Measurements from ENCODE around the gene VILL. TPM values are rescaled to one million over a fixed set of nuclear protein-coding genes. Genes with fewer than 3 reads are reported as not detected.
"Not testable (repeated sequence)": the region's sequence is repeated elsewhere in the genome, so short reads cannot be mapped to it uniquely, and the experiment has no call there.

Gene VILL
- polyA plus RNA-seq, 1 of the 3 experiments (the other 2 are of a cell fraction) = 8.8 TPM

- WGBS (ENCODE audit: low lambda C conversion rate) = 52% methylated on average over 10 of the region's 13 CpGs
These were observed 60.5 kb downstream of the VILL start for GRCh38 chr3:38051131-38051530.

GRCh38 chr3:38053286-38053685, 62.7 kb downstream of the VILL start:
- H3K36me3 ChIP-seq (replicated peaks in 1 of 2; ENCODE audit: control insufficient read depth in 1 of 2, insufficient read depth in 2 of 2, low read length in 1 of 2); H3F3A ChIP-seq (replicated peaks; ENCODE audit: insufficient read depth); H2AFZ ChIP-seq (ENCODE audit: low read depth); H3K27me3 ChIP-seq (ENCODE audit: insufficient read depth); H3K4me1 ChIP-seq (ENCODE audit: control insufficient read depth in 1 of 2, insufficient read depth in 2 of 2, low read depth in 1 of 2, low read length in 1 of 2); DNase-seq; H3K4me3 ChIP-seq (ENCODE audit: low read depth in 2 of 2, low read length in 1 of 2); H3K9ac ChIP-seq; H3K27ac ChIP-seq (ENCODE audit: low read depth in 2 of 2, low read length in 1 of 2); H4K20me1 ChIP-seq (ENCODE audit: insufficient read depth); POLR2A ChIA-PET; H3K9me2 ChIP-seq; H3K9me3 ChIP-seq; CTCF ChIA-PET; H3K4me2 ChIP-seq; H3K79me2 ChIP-seq (ENCODE audit: insufficient read depth): not testable (repeated sequence)
- WGBS (ENCODE audit: low lambda C conversion rate) = 73% methylated on average over 5 of the region's 32 CpGs

More at GRCh38 chr3:38051131-38051530, 60.5 kb downstream of the VILL start:
- ChIA-PET CTCF (no interaction called here), POLR2A (no interaction called here)
- no peak overlapping the region for H3K4me3 ChIP-seq (ENCODE audit: low read depth in 2 of 2, low read length in 1 of 2)
- H3K27ac ChIP-seq (ENCODE audit: low read depth in 2 of 2, low read length in 1 of 2) = no peak overlapping the region
- DNase-seq = no peak
- no peaks in the 10 kb centered on the region for H3K36me3 ChIP-seq (replicated peaks in 1 of 2; ENCODE audit: control insufficient read depth in 1 of 2, insufficient read depth in 2 of 2, low read length in 1 of 2)
- no peaks in the 10 kb centered on the region for H3K9me2 ChIP-seq
- H3F3A ChIP-seq (replicated peaks; ENCODE audit: insufficient read depth) = no peaks in the 10 kb centered on the region
- H3K27me3 ChIP-seq (ENCODE audit: insufficient read depth) = no peaks in the 10 kb centered on the region
- H3K79me2 ChIP-seq (ENCODE audit: insufficient read depth) = no peaks in the 10 kb centered on the region
- TF ChIP-seq ZBTB33 (IDR thresholded peaks at IDR 0.05; ENCODE audit: borderline replicate concordance, low read depth) (no peak), SIN3A (IDR thresholded peaks at IDR 0.05; ENCODE audit: borderline replicate concordance, low read depth, low read length) (no peak), FOSL2 (IDR thresholded peaks at IDR 0.05; ENCODE audit: borderline replicate concordance, low read depth) (no peak), GATA2 (CRISPR knock-in tag; IDR thresholded peaks at IDR 0.05) (no peak), RAD21 (IDR thresholded peaks at IDR 0.05; ENCODE audit: low read length) (no peak), POLR2AphosphoS5 (IDR thresholded peaks at IDR 0.05; ENCODE audit: low read depth, low read length) (no peak)
- no peak overlapping the region for H3K4me2 ChIP-seq
- no peaks in the 10 kb centered on the region for H3K4me1 ChIP-seq (ENCODE audit: control insufficient read depth in 1 of 2, insufficient read depth in 2 of 2, low read depth in 1 of 2, low read length in 1 of 2)
- H2AFZ ChIP-seq (ENCODE audit: low read depth) = no peak overlapping the region
- no peaks in the 10 kb centered on the region for H3K9me3 ChIP-seq
- H3K9ac ChIP-seq = no peak overlapping the region
- H4K20me1 ChIP-seq (ENCODE audit: insufficient read depth) = no peaks in the 10 kb centered on the region

- H3K9me3 ChIP-seq; POLR2A ChIA-PET; H3K4me2 ChIP-seq; H2AFZ ChIP-seq (ENCODE audit: low read depth); H3K4me3 ChIP-seq (ENCODE audit: low read depth in 2 of 2, low read length in 1 of 2); H3K79me2 ChIP-seq (ENCODE audit: insufficient read depth); H3K9me2 ChIP-seq; H3K9ac ChIP-seq; CTCF ChIA-PET; H3F3A ChIP-seq (replicated peaks; ENCODE audit: insufficient read depth); H3K27ac ChIP-seq (ENCODE audit: low read depth in 2 of 2, low read length in 1 of 2); DNase-seq; H3K36me3 ChIP-seq (replicated peaks in 1 of 2; ENCODE audit: control insufficient read depth in 1 of 2, insufficient read depth in 2 of 2, low read length in 1 of 2); H4K20me1 ChIP-seq (ENCODE audit: insufficient read depth); H3K4me1 ChIP-seq (ENCODE audit: control insufficient read depth in 1 of 2, insufficient read depth in 2 of 2, low read depth in 1 of 2, low read length in 1 of 2); H3K27me3 ChIP-seq (ENCODE audit: insufficient read depth): not testable (repeated sequence)
- WGBS (ENCODE audit: low lambda C conversion rate) = 55% methylated on average over 7 of the region's 9 CpGs
These were observed 63.4 kb downstream of the VILL start for GRCh38 chr3:38053813-38054498.

Measured in SK-N-SH (cell line).